GM23338 (cell line): ENCODE measurements around the gene GALNT13. TPM values are rescaled to one million over a fixed set of nuclear protein-coding genes. Genes with fewer than 3 reads are reported as not detected.
A peak's percentile ranks its signal among the peaks of the same experiment; 100 is the strongest.

ENCODE experiments used
- ATAC-seq: fragments of 200-7000 bp; cut with Tn5 transposase; 3 replicates; pipeline ENCODE4 v1.9.1; 2020
- DNase-seq: peaks from one replicate; pipeline ENCODE4 v3.0.0-alpha.2; 2015; ENCODE audit warnings: low spot score
- H2AFZ ChIP-seq: fragments of 200-600 bp; sonication (generic); 2 replicates; pipeline ENCODE4 v1.8.0; 2016; ENCODE audit warnings: antibody characterized with exemption, mild to moderate bottlenecking, moderate library complexity
- H3F3A ChIP-seq: fragments of 200-600 bp; sonication (generic); replicated peaks from 2 replicates; pipeline ENCODE4 v1.8.0; 2017; ENCODE audit warnings: antibody characterized with exemption, mixed run types, low read depth
- H3K27ac ChIP-seq: fragments of 200-600 bp; sonication (generic); 2 replicates; pipeline ENCODE4 v1.6.1; 2016; ENCODE audit warnings: low read depth
- H3K27me3 ChIP-seq: fragments of 200-600 bp; sonication (generic); 2 replicates; pipeline ENCODE4 v1.8.0; 2016; ENCODE audit warnings: mild to moderate bottlenecking, mixed run types, moderate library complexity; ENCODE audit not compliant: insufficient read depth
- H3K36me3 ChIP-seq: fragments of 200-600 bp; sonication (generic); 2 replicates; pipeline ENCODE4 v1.8.0; 2016; ENCODE audit warnings: mild to moderate bottlenecking; ENCODE audit not compliant: insufficient read depth
- H3K4me1 ChIP-seq: fragments of 200-600 bp; sonication (generic); 2 replicates; pipeline ENCODE4 v1.8.0; 2016; ENCODE audit warnings: mild to moderate bottlenecking, moderate library complexity; ENCODE audit not compliant: insufficient read depth
- H3K4me2 ChIP-seq: fragments of 200-600 bp; sonication (generic); 2 replicates; pipeline ENCODE4 v1.7.1; 2017; ENCODE audit warnings: mixed run types
- H3K4me3 ChIP-seq: fragments of 200-600 bp; sonication (generic); 2 replicates; pipeline ENCODE4 v1.6.1; 2016; ENCODE audit warnings: mixed run types
- H3K79me2 ChIP-seq: fragments of 200-600 bp; sonication (generic); replicated peaks from 2 replicates; pipeline ENCODE4 v1.8.0; 2017; ENCODE audit warnings: mild to moderate bottlenecking; ENCODE audit not compliant: insufficient read depth
- H3K9me2 ChIP-seq: fragments of 200-600 bp; sonication (generic); 2 replicates; pipeline ENCODE4 v1.8.0; 2017; ENCODE audit not compliant: insufficient read depth
- H4K20me1 ChIP-seq: fragments of 200-600 bp; sonication (generic); replicated peaks from 2 replicates; pipeline ENCODE4 v1.8.0; 2017; ENCODE audit warnings: mild to moderate bottlenecking; ENCODE audit not compliant: insufficient read depth
- H3K27ac Mint-ChIP-seq: 2 replicates; pipeline ENCODE4 v1.8.0; 2020; ENCODE audit warnings: inconsistent platforms, mild to moderate bottlenecking, moderate library complexity, mixed read lengths
- H3K27me3 Mint-ChIP-seq: 3 replicates; pipeline ENCODE4 v1.8.0; 2022; ENCODE audit warnings: low read depth, mild to moderate bottlenecking, moderate library complexity, mixed read lengths, inconsistent platforms; ENCODE audit not compliant: insufficient read depth, poor library complexity
- H3K36me3 Mint-ChIP-seq: 3 replicates; pipeline ENCODE4 v1.8.0; 2021; ENCODE audit warnings: low read depth, mild to moderate bottlenecking, inconsistent platforms, moderate library complexity, mixed read lengths
- H3K4me1 Mint-ChIP-seq: 3 replicates; pipeline ENCODE4 v1.8.0; 2020; ENCODE audit warnings: mild to moderate bottlenecking, inconsistent platforms, mixed read lengths
- H3K4me3 Mint-ChIP-seq: 3 replicates; pipeline ENCODE4 v1.8.0; 2021; ENCODE audit warnings: moderate library complexity, mild to moderate bottlenecking, inconsistent platforms, mixed read lengths
- H3K9me3 Mint-ChIP-seq: 3 replicates; pipeline ENCODE4 v1.8.0; 2020; ENCODE audit warnings: moderate library complexity, mild to moderate bottlenecking, inconsistent platforms, mixed read lengths
- CREB1 ChIP-seq: fragments of 250-450 bp; sonication (Bioruptor Pico); IDR thresholded peaks from 2 replicates; pipeline ENCODE4 v1.5.0; 2020; ENCODE audit warnings: low read depth, mild to moderate bottlenecking, moderate library complexity
- NANOG ChIP-seq: IDR thresholded peaks from 2 replicates; pipeline ENCODE4 v1.6.1; 2016; ENCODE audit warnings: antibody characterized with exemption, borderline replicate concordance
- ZNF114 ChIP-seq: fragments of 250-450 bp; sonication (Bioruptor Pico); IDR thresholded peaks from 2 replicates; pipeline ENCODE4 v1.5.0; 2020; ENCODE audit warnings: mild to moderate bottlenecking, moderate library complexity
- ZNF331 ChIP-seq: fragments of 250-450 bp; sonication (Bioruptor Pico); IDR thresholded peaks from 2 replicates; pipeline ENCODE4 v1.5.0; 2020; ENCODE audit warnings: low read depth, mild to moderate bottlenecking, moderate library complexity
- polyA plus RNA-seq: library from polyadenylated mRNA; unstranded; fragments of >200 nt; fragmentation: Nextera tagmentation; extraction: Ambion mirVana; gene quantifications from 2 replicates; pipeline ENCODE4 v1.2.1, GENCODE V29; 2016
- total RNA-seq: library from RNA; depleted of rRNA; stranded (reverse); fragments of >200 nt; shearing (Covaris generic); gene quantifications from 2 replicates; pipeline ENCODE4 v1.2.3, GENCODE V29; 2014
- TF ChIP-seq, protein P1 (sequence below): fragments of 250-450 bp; sonication (Bioruptor Pico); IDR thresholded peaks from 2 replicates; pipeline ENCODE4 v1.5.0; 2020; ENCODE audit warnings: mild to moderate bottlenecking, moderate library complexity

The GALNT13 gene
- total and polyA plus RNA-seq, 2 experiments from 2014 or later: 3.5 to 5.2 TPM

DNA sequence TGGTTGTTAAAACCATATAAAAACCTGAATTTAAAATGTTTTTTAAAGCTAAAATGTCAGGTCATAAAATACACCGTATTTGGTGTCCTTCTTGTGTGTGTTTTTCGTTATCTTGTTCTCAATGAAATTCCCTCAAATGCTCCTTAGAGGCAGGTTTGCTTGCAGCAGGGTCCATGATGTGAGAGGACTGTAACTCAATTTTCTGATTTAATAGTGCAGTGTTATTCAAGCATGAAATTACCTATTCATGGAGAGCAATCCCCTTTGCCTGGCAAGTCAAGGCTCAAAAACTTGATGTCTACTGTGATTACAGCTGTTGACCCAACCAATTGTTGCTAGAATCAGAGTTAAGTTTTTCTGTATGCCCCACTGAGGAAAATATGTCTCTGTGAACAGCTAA, 318.2 kb downstream of the GALNT13 start (continued):
- TF ChIP-seq, protein P1, sequence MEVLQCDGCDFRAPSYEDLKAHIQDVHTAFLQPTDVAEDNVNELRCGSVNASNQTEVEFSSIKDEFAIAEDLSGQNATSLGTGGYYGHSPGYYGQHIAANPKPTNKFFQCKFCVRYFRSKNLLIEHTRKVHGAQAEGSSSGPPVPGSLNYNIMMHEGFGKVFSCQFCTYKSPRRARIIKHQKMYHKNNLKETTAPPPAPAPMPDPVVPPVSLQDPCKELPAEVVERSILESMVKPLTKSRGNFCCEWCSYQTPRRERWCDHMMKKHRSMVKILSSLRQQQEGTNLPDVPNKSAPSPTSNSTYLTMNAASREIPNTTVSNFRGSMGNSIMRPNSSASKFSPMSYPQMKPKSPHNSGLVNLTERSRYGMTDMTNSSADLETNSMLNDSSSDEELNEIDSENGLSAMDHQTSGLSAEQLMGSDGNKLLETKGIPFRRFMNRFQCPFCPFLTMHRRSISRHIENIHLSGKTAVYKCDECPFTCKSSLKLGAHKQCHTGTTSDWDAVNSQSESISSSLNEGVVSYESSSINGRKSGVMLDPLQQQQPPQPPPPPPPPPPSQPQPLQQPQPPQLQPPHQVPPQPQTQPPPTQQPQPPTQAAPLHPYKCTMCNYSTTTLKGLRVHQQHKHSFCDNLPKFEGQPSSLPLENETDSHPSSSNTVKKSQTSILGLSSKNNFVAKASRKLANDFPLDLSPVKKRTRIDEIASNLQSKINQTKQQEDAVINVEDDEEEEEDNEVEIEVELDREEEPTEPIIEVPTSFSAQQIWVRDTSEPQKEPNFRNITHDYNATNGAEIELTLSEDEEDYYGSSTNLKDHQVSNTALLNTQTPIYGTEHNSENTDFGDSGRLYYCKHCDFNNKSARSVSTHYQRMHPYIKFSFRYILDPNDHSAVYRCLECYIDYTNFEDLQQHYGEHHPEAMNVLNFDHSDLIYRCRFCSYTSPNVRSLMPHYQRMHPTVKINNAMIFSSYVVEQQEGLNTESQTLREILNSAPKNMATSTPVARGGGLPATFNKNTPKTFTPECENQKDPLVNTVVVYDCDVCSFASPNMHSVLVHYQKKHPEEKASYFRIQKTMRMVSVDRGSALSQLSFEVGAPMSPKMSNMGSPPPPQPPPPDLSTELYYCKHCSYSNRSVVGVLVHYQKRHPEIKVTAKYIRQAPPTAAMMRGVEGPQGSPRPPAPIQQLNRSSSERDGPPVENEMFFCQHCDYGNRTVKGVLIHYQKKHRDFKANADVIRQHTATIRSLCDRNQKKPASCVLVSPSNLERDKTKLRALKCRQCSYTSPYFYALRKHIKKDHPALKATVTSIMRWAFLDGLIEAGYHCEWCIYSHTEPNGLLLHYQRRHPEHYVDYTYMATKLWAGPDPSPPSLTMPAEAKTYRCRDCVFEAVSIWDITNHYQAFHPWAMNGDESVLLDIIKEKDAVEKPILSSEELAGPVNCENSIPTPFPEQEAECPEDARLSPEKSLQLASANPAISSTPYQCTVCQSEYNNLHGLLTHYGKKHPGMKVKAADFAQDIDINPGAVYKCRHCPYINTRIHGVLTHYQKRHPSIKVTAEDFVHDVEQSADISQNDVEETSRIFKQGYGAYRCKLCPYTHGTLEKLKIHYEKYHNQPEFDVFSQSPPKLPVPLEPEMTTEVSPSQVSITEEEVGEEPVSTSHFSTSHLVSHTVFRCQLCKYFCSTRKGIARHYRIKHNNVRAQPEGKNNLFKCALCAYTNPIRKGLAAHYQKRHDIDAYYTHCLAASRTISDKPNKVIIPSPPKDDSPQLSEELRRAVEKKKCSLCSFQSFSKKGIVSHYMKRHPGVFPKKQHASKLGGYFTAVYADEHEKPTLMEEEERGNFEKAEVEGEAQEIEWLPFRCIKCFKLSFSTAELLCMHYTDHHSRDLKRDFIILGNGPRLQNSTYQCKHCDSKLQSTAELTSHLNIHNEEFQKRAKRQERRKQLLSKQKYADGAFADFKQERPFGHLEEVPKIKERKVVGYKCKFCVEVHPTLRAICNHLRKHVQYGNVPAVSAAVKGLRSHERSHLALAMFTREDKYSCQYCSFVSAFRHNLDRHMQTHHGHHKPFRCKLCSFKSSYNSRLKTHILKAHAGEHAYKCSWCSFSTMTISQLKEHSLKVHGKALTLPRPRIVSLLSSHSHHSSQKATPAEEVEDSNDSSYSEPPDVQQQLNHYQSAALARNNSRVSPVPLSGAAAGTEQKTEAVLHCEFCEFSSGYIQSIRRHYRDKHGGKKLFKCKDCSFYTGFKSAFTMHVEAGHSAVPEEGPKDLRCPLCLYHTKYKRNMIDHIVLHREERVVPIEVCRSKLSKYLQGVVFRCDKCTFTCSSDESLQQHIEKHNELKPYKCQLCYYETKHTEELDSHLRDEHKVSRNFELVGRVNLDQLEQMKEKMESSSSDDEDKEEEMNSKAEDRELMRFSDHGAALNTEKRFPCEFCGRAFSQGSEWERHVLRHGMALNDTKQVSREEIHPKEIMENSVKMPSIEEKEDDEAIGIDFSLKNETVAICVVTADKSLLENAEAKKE (CRISPR knock-in tag): no peak
- TF ChIP-seq NANOG (no peak), CREB1 (CRISPR knock-in tag) (no peak)

DNA sequence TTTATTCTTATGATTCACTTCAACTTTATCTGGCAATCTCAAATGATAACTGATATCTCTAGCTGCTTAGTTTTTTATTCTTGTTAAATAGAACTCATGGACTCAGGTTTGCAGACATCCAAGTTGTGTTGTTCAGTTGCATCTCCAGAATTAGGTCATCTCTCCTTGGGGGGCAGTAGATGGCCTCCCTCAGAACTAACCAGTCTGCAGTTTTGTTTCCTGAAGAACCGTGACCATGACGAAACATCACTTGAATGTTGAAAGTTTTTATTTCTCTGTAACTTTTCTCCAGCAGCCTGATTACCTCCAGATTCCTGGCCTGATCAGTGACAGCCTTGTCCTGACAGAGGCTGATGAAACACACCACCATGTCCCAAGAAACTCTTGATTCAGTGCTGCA, 321.5 kb downstream of the GALNT13 start:
- Histone ChIP-seq H3K79me2 (no peaks in the 10 kb centered on the region), H3K36me3 (no peaks in the 10 kb centered on the region), H3K4me1 (no peaks in the 10 kb centered on the region), H3K4me3 (no peak overlapping the region), H2AFZ (no peak overlapping the region), H4K20me1 (no peaks in the 10 kb centered on the region), H3F3A (no peaks in the 10 kb centered on the region), H3K9me2 (no peaks in the 10 kb centered on the region), H3K27ac (no peak overlapping the region), H3K27me3 (no peaks in the 10 kb centered on the region), H3K4me2 (no peak overlapping the region)
- H3K36me3 Mint-ChIP-seq: no peaks in the 10 kb centered on the region
- DNase-seq: no peak
- no peak overlapping the region for H3K4me3 Mint-ChIP-seq
- peaks cover 4% of the 10 kb centered on the region for H3K4me1 Mint-ChIP-seq
- no peaks in the 10 kb centered on the region for H3K27me3 Mint-ChIP-seq
- H3K27ac Mint-ChIP-seq: peak overlapping the region; percentile 70
- TF ChIP-seq ZNF114 (CRISPR knock-in tag) (no peak), CREB1 (CRISPR knock-in tag) (no peak), NANOG (no peak), ZNF331 (CRISPR knock-in tag) (no peak)
- no peaks in the 10 kb centered on the region for H3K9me3 Mint-ChIP-seq
- no peak for ATAC-seq
